GM23248 (cell line): ENCODE data around the gene HP.

ENCODE experiments used
- EZH2 ChIP-seq: fragments of 200-600 bp; sonication (generic); IDR thresholded peaks from 2 replicates; pipeline ENCODE4 v1.6.1; 2018; ENCODE audit warnings: antibody characterized with exemption, mild to moderate bottlenecking; ENCODE audit not compliant: insufficient read depth, poor library complexity, severe bottlenecking
- EZH2phosphoT487 ChIP-seq: fragments of 200-600 bp; sonication (generic); IDR thresholded peaks from 2 replicates; pipeline ENCODE4 v1.6.1; 2018; ENCODE audit warnings: antibody characterized with exemption, moderate library complexity, mild to moderate bottlenecking, low read depth; ENCODE audit not compliant: insufficient read depth

DNA sequence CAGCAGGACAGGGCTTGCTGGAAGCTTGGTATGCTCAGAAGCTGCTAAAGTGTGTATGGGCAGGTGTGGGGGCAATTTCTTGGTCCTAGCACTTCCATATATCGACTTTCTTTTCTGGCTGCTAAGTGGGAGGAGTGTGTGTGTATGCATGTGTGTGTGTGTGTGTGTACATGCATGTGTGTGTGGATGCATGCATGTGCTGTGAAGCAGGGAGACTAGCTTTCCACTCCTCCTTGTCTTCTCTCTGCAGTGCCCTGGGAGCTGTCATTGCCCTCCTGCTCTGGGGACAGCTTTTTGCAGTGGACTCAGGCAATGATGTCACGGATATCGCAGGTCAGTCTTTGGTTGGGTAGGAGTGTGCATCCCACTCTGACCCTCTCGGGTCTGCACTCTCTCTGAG is 1.6 kb downstream of the HP start:
- TF ChIP-seq EZH2 (no peak), EZH2phosphoT487 (no peak)
